Measurements from ENCODE around the gene UNC5A. TPM values are rescaled to one million over a fixed set of nuclear protein-coding genes. Genes with fewer than 3 reads are reported as not detected.
A peak's percentile ranks its signal among the peaks of the same experiment; 100 is the strongest.
"Not testable (repeated sequence)": the region's sequence is repeated elsewhere in the genome, so short reads cannot be mapped to it uniquely, and the experiment has no call there.

UNC5A gene
- total RNA-seq, 1 experiment from 2014 or later: 0.28 TPM

DNA sequence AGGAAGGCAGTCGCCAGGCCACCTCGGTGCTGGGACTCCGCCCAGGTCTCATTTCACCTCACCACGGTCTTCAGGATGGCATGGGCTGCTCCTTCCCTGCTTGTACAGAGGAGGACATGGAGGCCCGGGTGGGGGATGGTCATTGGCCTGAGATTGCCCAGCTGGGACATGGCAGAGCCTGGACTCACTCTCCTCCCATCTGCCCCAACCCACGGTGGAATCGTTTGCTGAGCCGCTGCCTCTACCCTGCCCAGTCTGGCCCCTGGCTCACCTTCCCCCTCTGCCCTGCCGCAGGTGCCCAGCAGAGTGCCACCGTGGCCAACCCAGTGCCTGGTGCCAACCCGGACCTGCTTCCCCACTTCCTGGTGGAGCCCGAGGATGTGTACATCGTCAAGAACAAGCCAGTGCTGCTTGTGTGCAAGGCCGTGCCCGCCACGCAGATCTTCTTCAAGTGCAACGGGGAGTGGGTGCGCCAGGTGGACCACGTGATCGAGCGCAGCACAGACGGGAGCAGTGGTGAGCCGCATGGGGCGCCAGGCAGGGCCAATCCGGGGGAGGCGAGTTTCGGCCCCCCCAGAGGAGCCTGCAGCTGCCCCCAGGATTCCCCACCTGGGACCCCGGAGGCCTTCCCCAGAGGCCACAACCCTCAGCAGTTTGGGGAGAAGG lies 52.1 kb downstream of the UNC5A start:
- DNase-seq (ENCODE audit: low spot score): no peak

- no peak for DNase-seq (ENCODE audit: low spot score)
Observed at GRCh38 chr5:176863041-176863764, 52.8 kb downstream of the UNC5A start.

GRCh38 chr5:176863765-176864098 lies 53.4 kb downstream of the UNC5A start:
- no peak for DNase-seq (ENCODE audit: low spot score)

GRCh38 chr5:176864755-176865154 lies 54.4 kb downstream of the UNC5A start:
- DNase-seq (ENCODE audit: low spot score): no peak

DNA sequence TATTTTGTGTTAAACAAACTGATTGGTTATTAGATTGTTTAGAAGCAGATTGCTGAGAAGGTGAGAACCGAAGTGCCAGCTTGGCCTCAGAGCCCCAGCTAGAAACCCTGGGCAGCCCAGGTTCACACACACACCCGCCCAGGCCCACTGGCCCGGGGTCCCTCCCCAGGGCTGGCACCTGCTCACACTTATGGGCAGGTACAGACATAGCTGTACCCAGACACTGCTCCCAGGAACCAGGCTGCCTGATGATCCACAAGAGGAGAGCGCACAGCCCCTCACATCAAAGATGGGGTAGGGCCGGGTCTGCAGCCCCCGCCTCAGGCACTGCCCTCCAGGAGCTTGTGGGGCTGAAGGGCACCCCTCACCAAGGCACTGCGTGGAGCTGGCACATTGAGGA lies 55.6 kb downstream of the UNC5A start:
- DNase-seq (ENCODE audit: low spot score): no peak

DNA sequence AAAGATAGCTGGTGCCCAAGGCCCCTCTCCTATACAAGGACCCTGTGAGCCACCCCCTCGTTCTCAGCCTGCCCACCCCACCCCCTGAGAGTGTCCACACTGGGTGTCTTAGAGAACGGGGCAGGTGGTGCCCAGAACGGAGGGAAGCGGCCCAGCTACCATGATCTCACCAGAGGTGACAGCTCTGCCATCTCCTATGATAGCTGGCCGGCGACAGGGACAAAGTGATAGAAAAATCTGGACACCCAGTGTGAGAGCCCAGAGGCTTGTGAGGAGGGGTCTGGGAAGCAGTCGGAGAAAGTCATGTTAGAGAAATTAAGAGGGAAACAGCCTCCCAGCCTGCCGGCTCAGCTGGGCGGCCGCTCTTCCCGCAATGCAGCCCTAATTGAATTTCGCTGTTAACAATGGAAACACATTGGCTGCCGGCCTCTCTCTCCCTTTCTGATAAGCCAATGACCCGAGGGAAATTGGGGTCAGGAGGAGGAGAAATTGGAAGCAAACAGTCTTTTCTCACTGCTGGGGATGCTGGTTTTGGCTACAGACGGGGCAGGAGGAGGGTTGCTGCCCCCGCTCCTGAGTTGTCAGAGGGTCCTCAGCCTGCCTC lies 56.5 kb downstream of the UNC5A start:
- DNase-seq (ENCODE audit: low spot score): no peak

- no peak for DNase-seq (ENCODE audit: low spot score)
Observed at GRCh38 chr5:176868126-176868525, 57.8 kb downstream of the UNC5A start.

GRCh38 chr5:176868731-176869130 lies 58.4 kb downstream of the UNC5A start:
- DNase-seq (ENCODE audit: low spot score): no peak

GRCh38 chr5:176869501-176870109 lies 59.2 kb downstream of the UNC5A start:
- no peak for DNase-seq (ENCODE audit: low spot score)

GRCh38 chr5:176870110-176870591 lies 59.8 kb downstream of the UNC5A start:
- peak; percentile 65 for DNase-seq (ENCODE audit: low spot score)

DNA sequence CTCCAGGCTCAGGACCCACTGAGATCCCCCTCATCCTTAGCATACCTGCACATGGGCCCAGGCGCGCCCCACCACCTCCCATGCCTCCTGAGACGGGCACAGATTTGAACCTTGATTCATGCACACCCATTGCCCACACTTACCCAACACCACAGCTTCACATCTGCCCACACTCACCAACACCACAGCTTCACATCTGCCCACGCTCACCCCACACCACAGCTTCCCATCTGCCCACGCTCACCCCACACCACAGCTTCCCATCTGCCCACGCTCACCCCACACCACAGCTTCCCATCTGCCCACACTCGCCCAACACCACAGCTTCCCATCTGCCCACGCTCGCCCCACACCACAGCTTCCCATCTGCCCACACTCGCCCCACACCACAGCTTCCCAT lies 60.3 kb downstream of the UNC5A start:
- DNase-seq (ENCODE audit: low spot score): not testable (repeated sequence)

GRCh38 chr5:176872586-176872985 lies 62.2 kb downstream of the UNC5A start:
- DNase-seq (ENCODE audit: low spot score): not testable (repeated sequence)

DNA sequence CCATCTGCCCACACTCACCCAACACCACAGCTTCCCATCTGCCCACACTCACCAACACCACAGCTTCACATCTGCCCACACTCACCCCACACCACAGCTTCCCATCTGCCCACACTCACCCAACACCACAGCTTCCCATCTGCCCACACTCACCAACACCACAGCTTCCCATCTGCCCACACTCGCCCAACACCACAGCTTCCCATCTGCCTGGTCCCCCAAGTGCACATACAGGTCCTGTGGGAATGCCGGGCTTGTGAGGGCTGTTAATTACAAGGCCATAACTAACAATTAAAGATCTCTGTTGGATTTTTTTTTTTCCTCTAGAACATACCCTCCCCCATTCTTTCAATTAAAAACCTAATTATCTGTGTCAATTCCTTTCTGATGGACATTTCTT lies 62.7 kb downstream of the UNC5A start:
- DNase-seq (ENCODE audit: low spot score): not testable (repeated sequence)

DNA sequence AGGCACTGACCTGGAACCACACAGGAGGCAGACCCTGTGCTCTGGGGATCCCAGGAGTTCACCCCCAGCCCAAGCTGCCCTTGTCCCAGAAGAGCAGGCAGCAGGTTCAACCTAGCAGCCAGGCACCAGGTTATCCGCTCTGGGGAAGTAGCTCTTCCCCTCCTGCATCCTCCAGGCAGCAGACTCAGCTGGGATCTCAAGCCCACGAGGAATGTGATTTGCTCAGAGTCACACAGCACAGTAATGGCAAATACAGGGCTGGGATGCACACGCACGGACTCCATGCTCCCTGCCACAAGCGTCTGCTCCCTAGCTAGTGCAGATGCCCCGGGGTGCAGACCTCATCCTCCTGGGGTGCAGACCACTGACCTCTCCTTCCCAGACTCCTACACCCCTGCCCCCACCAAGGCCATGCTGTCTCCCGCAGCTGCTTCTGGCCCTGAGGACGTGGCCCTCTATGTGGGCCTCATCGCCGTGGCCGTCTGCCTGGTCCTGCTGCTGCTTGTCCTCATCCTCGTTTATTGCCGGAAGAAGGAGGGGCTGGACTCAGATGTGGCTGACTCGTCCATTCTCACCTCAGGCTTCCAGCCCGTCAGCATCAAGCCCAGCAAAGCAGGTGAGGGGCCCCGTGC lies 63.3 kb downstream of the UNC5A start:
- no peak for DNase-seq (ENCODE audit: low spot score)

DNA sequence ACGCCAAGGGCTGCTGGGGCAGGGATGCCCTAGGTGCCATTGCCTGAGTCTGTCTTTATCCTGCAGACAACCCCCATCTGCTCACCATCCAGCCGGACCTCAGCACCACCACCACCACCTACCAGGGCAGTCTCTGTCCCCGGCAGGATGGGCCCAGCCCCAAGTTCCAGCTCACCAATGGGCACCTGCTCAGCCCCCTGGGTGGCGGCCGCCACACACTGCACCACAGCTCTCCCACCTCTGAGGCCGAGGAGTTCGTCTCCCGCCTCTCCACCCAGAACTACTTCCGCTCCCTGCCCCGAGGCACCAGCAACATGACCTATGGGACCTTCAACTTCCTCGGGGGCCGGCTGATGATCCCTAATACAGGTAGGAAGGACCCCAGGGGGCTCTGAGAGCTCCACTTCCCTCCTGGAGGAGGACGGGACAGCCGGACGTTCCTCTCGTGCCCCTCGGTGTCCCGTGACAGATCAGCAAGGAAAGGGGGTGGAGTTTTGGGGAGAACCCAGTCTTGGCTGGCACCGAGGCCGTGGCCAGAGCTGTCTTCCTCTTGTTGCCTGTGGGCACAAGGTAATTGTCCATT lies 63.9 kb downstream of the UNC5A start:
- DNase-seq (ENCODE audit: low spot score): no peak

DNA sequence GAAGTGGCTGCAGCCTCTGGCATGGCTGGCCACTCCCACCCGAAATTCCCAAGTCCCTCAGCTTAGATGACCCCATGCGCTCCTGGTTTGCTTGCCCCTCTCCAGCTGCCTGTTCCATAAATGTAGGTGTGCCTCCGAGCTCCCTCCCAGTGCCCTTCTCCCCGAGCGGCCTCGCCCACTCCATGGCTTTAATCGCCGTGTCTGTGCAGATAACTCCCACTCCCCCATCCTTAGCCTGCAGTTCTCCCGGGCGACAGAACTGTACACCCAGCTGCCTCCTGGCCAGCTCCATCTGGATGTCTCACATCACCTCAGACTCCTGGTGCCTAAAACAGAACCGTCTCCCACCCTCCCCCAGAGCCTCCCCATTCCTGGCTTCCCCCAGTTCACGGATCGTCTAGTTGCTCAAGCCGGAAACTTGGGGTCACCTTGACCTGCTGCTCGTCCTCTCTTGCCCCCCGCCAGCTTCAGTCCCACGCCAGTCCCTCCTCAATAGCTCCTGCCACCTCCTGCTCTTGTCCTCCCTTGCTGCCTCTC lies 64.7 kb downstream of the UNC5A start:
- no peak for DNase-seq (ENCODE audit: low spot score)

GRCh38 chr5:176875783-176876505 lies 65.6 kb downstream of the UNC5A start:
- no peak for DNase-seq (ENCODE audit: low spot score)

DNA sequence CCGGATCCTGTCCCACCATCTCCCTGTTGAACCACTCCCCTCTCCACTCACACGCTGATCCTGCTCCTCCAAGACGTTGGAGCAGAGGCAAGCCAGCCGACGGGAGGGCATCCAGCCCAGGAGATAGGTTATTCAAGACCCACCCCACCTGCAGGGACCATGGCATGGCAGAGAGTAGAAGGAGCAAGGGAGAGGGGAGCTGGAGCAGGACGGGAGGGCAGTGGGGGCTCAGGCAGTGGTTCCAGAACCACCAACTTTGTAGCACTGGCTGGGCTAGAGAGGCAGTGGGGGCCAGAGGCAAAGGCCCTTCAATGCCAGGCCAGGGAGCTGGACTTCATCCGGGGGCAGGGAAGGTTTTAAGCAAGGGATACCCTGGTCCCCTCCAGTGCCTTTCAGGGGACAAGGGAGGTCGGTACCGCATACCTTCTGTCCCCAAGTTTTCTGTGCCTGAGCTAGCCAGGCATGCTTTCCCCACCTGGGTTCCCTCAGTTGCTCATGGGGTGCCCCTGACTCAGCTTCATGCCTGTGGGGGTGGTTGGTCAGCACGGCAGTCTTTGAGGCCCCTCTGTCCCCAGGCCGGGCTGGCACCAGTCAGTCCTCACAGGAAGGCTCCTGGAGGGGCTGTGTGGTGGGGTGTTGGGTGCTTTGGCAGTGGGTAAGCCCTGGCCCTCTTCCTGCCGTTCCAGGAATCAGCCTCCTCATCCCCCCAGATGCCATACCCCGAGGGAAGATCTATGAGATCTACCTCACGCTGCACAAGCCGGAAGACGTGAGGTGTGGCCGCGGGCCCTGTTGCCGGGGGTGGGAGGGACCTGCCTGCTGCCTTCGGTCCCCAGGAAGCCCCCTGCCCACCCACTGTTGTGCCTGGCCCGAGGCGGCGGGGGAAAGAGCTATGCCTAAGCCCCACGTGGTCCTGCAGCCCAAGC lies 66.4 kb downstream of the UNC5A start:
- DNase-seq (ENCODE audit: low spot score): no peak

DNA sequence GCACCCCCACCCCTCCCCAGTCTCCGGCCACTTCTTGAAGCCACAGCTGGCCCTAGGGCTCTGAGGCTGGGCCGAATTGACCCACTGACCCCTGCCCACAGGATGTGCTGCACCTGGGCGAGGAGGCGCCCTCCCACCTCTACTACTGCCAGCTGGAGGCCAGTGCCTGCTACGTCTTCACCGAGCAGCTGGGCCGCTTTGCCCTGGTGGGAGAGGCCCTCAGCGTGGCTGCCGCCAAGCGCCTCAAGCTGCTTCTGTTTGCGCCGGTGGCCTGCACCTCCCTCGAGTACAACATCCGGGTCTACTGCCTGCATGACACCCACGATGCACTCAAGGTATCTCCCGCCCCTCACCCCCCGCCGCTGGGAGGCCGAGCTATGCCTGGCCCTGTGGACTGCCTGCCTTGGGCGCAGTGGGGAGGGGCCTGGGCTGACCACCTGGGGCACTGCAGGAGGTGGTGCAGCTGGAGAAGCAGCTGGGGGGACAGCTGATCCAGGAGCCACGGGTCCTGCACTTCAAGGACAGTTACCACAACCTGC lies 67.5 kb downstream of the UNC5A start:
- no peak for DNase-seq (ENCODE audit: low spot score)

Measured in HT-29 (cell line).